ENCODE data around the gene SLC25A45. TPM values are rescaled to one million over a fixed set of nuclear protein-coding genes. Genes with fewer than 3 reads are reported as not detected.

The SLC25A45 gene
- total and polyA plus RNA-seq, 12 donors: 3.1 to 12.2 (median 8.3) TPM

- peaks cover 0 to 37% (median 21%) of the 10 kb centered on the region in 9 donors for H3K4me1 ChIP-seq
- WGBS, 2 donors: 88 to 91% methylated on average over 8 of the region's 8 CpGs
- intact Hi-C loops (cut with DNase I): loop anchor here in 4 of 10 donors (5.0 to 10.0 kb wide), 4 partner anchors 37 to 137 kb away; no protein-coding TSS in a partner anchor
- H3K9me3 ChIP-seq: no peaks in the 10 kb centered on the region
- no peaks in the 10 kb centered on the region for H3K27me3 ChIP-seq
- no peak overlapping the region for H3K4me3 ChIP-seq
- H3K36me3 ChIP-seq: peaks cover 0 to 8% (median 0%) of the 10 kb centered on the region in 9 donors
- DNase-seq: no peak
- TF ChIP-seq CTCF (IDR thresholded peaks at IDR 0.05): no peak
- no peak overlapping the region for H3K27ac ChIP-seq
- ATAC-seq: no peak
These were observed 7.4 kb downstream of the SLC25A45 start for GRCh38 chr11:65375012-65375411.

GRCh38 chr11:65373839-65374580 lies 8.4 kb downstream of the SLC25A45 start:
- no peaks in the 10 kb centered on the region for H3K9me3 ChIP-seq
- no peaks in the 10 kb centered on the region for H3K27me3 ChIP-seq
- ATAC-seq: no peak
- H3K4me1 ChIP-seq: peaks cover 0 to 38% (median 21%) of the 10 kb centered on the region in 9 donors
- intact Hi-C loops (cut with DNase I): loop anchor here in 2 of 10 donors (10.0 kb wide), 1 partner anchor 91 kb away; no protein-coding TSS in a partner anchor
- no peak for TF ChIP-seq CTCF (IDR thresholded peaks at IDR 0.05)
- DNase-seq: no peak
- no peak overlapping the region for H3K4me3 ChIP-seq
- 76 to 79% methylated on average over 14 of the region's 14 CpGs for WGBS, 2 donors
- H3K27ac ChIP-seq: peak overlapping the region in 1 of 10 donors; percentile 5
- peaks cover 0 to 4% (median 0%) of the 10 kb centered on the region in 9 donors for H3K36me3 ChIP-seq

- ATAC-seq (no peak), DNase-seq (no peak)
- WGBS, 2 donors: 68 to 74% methylated on average over 6 of the region's 6 CpGs
- intact Hi-C loops (cut with DNase I): loop anchor here in 2 of 10 donors (10.0 kb wide), 1 partner anchor 94 kb away; no protein-coding TSS in a partner anchor
- TF ChIP-seq CTCF (IDR thresholded peaks at IDR 0.05): no peak
- H3K4me1 ChIP-seq: peaks cover 0 to 40% (median 24%) of the 10 kb centered on the region in 9 donors
- H3K27me3 ChIP-seq: no peaks in the 10 kb centered on the region
- no peaks in the 10 kb centered on the region for H3K36me3 ChIP-seq
- H3K9me3 ChIP-seq: no peaks in the 10 kb centered on the region
- H3K27ac ChIP-seq: peak overlapping the region; percentile 23 to 93 (median 84)
- no peak overlapping the region for H3K4me3 ChIP-seq
These were observed 11.8 kb downstream of the SLC25A45 start for GRCh38 chr11:65370659-65371049.

GRCh38 chr11:65366340-65366773 lies 16.1 kb downstream of the SLC25A45 start:
- no peak overlapping the region for H3K4me3 ChIP-seq
- DNase-seq: peak in 1 of 2 donors; percentile 50
- WGBS, 2 donors: 0 to 3% methylated on average over 4 of the region's 4 CpGs
- H3K27ac ChIP-seq: peak overlapping the region in 9 of 10 donors; percentile 13 to 68 (median 45)
- peak; percentile 53 to 73 (median 69) for ATAC-seq
- intact Hi-C loops (cut with DNase I): loop anchor here in 7 of 10 donors (1.0 to 5.0 kb wide), 5 partner anchors 51 to 146 kb away; no protein-coding TSS in a partner anchor
- TF ChIP-seq CTCF (IDR thresholded peaks at IDR 0.05): peak; percentile 64 to 84 (median 82)
- H3K36me3 ChIP-seq: no peaks in the 10 kb centered on the region
- peaks cover 0 to 33% (median 19%) of the 10 kb centered on the region in 9 donors for H3K4me1 ChIP-seq
- H3K9me3 ChIP-seq: no peaks in the 10 kb centered on the region
- H3K27me3 ChIP-seq: no peaks in the 10 kb centered on the region

Measured in heart right ventricle (tissue), 16 donors.